GM06990 (cell line): ENCODE measurements around the gene EIF2B1.

ENCODE experiments used
- DNase-seq: peaks from one replicate; pipeline ENCODE4 v3.0.0-alpha.2; 2011; ENCODE audit not compliant: insufficient read length; ENCODE audit errors: extremely low read depth
- H3K27me3 ChIP-seq: replicated peaks from 2 replicates; pipeline ENCODE4 v1.6.0; 2011; ENCODE audit warnings: low read length; ENCODE audit not compliant: control insufficient read depth, insufficient read depth
- H3K36me3 ChIP-seq: 2 replicates; pipeline ENCODE4 v1.5.1; 2011; ENCODE audit warnings: low read length; ENCODE audit not compliant: control insufficient read depth, insufficient read depth
- H3K4me3 ChIP-seq: replicated peaks from 2 replicates; pipeline ENCODE4 v1.5.1; 2011; ENCODE audit warnings: low read depth, mild to moderate bottlenecking, control low read depth, low read length
- CTCF ChIP-seq: IDR thresholded peaks from 2 replicates; pipeline ENCODE4 v1.5.1; 2011; ENCODE audit warnings: low read length, control low read depth, mild to moderate bottlenecking, inconsistent platforms; ENCODE audit not compliant: insufficient read depth, poor library complexity, severe bottlenecking

The EIF2B1 gene

GRCh38 chr12:123576611-123577010 lies 56.9 kb downstream of the EIF2B1 start:
- Histone ChIP-seq H3K27me3 (no peaks in the 10 kb centered on the region), H3K36me3 (no peaks in the 10 kb centered on the region; the same call in 1 of the 2 replicates), H3K4me3 (no peak overlapping the region)
- DNase-seq, result no peak
- no peak for TF ChIP-seq CTCF

DNA sequence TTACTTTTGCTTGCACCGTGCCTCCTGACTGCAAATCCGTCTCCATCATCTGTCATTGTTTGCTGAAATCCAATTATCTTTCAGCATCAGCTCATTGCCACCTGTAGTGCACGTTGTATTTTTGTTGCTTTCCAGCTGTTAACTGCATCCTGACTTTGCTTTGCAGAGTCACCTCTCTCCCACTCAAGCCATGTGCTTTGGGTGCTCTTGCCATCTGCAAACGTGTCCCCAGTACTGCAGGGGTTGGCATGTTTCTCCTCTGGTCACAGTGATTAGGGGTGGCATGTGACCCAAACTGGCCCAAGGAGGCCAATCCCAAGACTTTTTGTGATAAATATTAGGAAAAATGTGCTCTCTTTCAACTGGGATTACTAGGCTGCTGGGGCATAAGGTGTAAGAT lies 59.6 kb downstream of the EIF2B1 start:
- DNase-seq, result no peak
- Histone ChIP-seq H3K27me3 (no peaks in the 10 kb centered on the region), H3K4me3 (no peak overlapping the region), H3K36me3 (no peaks in the 10 kb centered on the region; the same call in 1 of the 2 replicates)
- TF ChIP-seq CTCF, result no peak

- TF ChIP-seq CTCF, result no peak
- Histone ChIP-seq H3K4me3 (no peak overlapping the region), H3K36me3 (no peaks in the 10 kb centered on the region; the same call in 1 of the 2 replicates), H3K27me3 (no peaks in the 10 kb centered on the region)
- DNase-seq, result no peak
Observed at GRCh38 chr12:123572391-123572790, 61.1 kb downstream of the EIF2B1 start.

DNA sequence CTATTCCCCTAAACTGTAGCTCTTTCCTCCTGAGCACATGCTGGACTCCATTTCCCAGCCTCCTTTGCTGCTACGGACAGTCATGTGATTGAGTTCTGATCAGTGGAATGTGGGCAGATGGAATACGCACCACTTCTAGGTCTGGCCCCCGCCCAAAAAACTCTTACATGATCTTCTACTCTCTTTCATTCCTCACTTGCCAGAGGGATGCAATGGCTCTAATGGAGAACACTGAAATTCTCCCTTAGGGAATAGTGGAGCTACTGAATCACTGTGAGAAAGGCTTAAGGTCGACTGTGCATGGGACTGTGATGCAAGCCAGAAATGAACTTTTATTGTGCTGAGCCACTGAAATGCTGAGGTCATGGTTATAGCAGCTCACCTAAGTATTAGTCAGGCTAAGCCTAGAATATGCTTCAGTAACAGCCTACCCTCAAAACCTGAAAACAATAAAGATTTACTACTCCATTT lies 62.1 kb downstream of the EIF2B1 start:
- Histone ChIP-seq H3K27me3 (no peaks in the 10 kb centered on the region), H3K4me3 (no peak overlapping the region), H3K36me3 (no peaks in the 10 kb centered on the region)
- TF ChIP-seq CTCF, result no peak
- no peak for DNase-seq
